Psoas muscle (tissue), 8 donors: Measurements from ENCODE around the gene VASH1. TPM values are rescaled to one million over a fixed set of nuclear protein-coding genes. Genes with fewer than 3 reads are reported as not detected.

ENCODE experiments used
- ATAC-seq, 4 donors: fragments of 200-7000 bp; cut with Tn5 transposase; one replicate each; pipeline ENCODE4 v1.9.1; 2020; ENCODE audit warnings: moderate library complexity in 3 of 4, mild to moderate bottlenecking in 2 of 4
- DNase-seq, 2 donors: peaks; one replicate each; pipeline ENCODE4 v3.0.0-alpha.2; 2020
- H3K27ac ChIP-seq: fragments of 200-600 bp; one replicate; pipeline ENCODE4 v1.8.0; 2022
- H3K27me3 ChIP-seq, 3 donors: fragments of 200-600 bp in 1 of 3; one replicate each; pipeline versions ENCODE4 v1.6.1 to v1.8.0; 2013 to 2022; ENCODE audit warnings: low read length in 2 of 3, mild to moderate bottlenecking in 2 of 3, moderate library complexity in 1 of 3; ENCODE audit not compliant: insufficient read depth in 3 of 3
- H3K36me3 ChIP-seq, 2 donors: fragments of 200-600 bp in 1 of 2; one replicate each; pipeline versions ENCODE4 v1.6.1 to v1.8.0; 2013 to 2022; ENCODE audit warnings: low read depth in 1 of 2, mild to moderate bottlenecking in 1 of 2, moderate library complexity in 1 of 2; ENCODE audit not compliant: insufficient read depth in 1 of 2
- H3K4me1 ChIP-seq: fragments of 200-600 bp; one replicate; pipeline ENCODE4 v1.8.0; 2022
- H3K4me3 ChIP-seq: fragments of 200-600 bp; one replicate; pipeline ENCODE4 v1.8.0; 2022; ENCODE audit warnings: mild to moderate bottlenecking
- H3K9me3 ChIP-seq: fragments of 200-600 bp; one replicate; pipeline ENCODE4 v1.8.0; 2022
- WGBS, 3 donors: extraction: QIAGEN DNeasy Blood & Tissue Kit; methylation state at CpG; one replicate each; pipeline versions ENCODE4 v1.1.6 to v1.1.7; 2013; 5-methylcytosine and 5-hydroxymethylcytosine counted together
- intact Hi-C, 2 donors: fragments of 100-400 bp; cut with DNase I; formaldehyde crosslinking; loops; one replicate each; pipeline versions ENCODE4 v1.11.0 to v1.14.2; 2022
- polyA plus RNA-seq, 3 donors: library from polyadenylated mRNA; stranded (reverse); fragments of 200-250 nt; gene quantifications; one replicate each; pipeline ENCODE4 v1.2.3, GENCODE V29; 2013
- total RNA-seq, 4 donors: library from RNA; stranded (reverse); fragmentation: NEBNext Ultra II Directional in 2 of 4; extraction: Animal tissue kit (Norgen Biotek cat#: 25700) in 2 of 4; gene quantifications; one replicate each; pipeline versions ENCODE4 v1.2.1 to v1.2.4, GENCODE V29; 2021 to 2023
- TF ChIP-seq, protein P1 (sequence below): fragments of 200-600 bp; IDR thresholded peaks from one replicate; pipeline ENCODE4 v1.8.0; 2022; ENCODE audit warnings: antibody characterized with exemption
- donor health status: healthy with polysubstance abuse.
- donor health status: DM: no; HTN: no; CAD: no; lungs with moderate emphysema.
- donor health status: Bipolar disorder and iron deficiency.
- donor health status: healthy.
- donor health status: DM: yes; HTN: yes; CAD: no.
- donor health status: DM: no; HTN: no; CAD: no.
- donor health status: DM: no; HTN: no; CAD: no.
- donor health status: DM: yes; HTN: yes; CAD: no.

VASH1 gene
- total and polyA plus RNA-seq, 7 donors: 1.7 to 8.2 (median 4.0) TPM

DNA sequence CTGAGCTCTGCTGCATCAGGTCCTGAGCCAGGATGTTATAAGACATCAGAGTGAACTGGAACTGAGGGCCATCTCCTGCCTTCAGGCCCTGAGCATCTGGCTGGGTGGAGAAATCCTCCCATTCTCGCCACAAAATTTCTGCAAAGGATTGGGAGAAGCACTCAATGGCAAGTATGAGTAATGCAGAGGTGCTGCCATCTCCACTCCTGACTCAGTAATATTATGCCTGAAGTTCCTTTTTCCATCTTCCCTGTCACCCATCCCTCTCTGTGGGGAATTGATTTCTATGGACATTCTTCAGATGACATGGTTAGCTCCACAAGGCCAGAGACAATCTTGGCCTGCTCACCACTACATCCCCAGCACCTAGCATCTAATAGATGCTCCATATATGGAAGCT lies 46.7 kb downstream of the VASH1 start:
- ATAC-seq: no peak
- Histone ChIP-seq H3K9me3 (no peaks in the 10 kb centered on the region), H3K4me3 (no peak overlapping the region), H3K36me3 (peaks cover 19 to 63% of the 10 kb centered on the region in 2 donors), H3K27me3 (no peaks in the 10 kb centered on the region), H3K4me1 (peaks cover 22% of the 10 kb centered on the region), H3K27ac (no peak overlapping the region)
- DNase-seq: no peak
- TF ChIP-seq, protein P1, sequence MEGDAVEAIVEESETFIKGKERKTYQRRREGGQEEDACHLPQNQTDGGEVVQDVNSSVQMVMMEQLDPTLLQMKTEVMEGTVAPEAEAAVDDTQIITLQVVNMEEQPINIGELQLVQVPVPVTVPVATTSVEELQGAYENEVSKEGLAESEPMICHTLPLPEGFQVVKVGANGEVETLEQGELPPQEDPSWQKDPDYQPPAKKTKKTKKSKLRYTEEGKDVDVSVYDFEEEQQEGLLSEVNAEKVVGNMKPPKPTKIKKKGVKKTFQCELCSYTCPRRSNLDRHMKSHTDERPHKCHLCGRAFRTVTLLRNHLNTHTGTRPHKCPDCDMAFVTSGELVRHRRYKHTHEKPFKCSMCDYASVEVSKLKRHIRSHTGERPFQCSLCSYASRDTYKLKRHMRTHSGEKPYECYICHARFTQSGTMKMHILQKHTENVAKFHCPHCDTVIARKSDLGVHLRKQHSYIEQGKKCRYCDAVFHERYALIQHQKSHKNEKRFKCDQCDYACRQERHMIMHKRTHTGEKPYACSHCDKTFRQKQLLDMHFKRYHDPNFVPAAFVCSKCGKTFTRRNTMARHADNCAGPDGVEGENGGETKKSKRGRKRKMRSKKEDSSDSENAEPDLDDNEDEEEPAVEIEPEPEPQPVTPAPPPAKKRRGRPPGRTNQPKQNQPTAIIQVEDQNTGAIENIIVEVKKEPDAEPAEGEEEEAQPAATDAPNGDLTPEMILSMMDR: no peak
- intact Hi-C loops: no loop called here
- WGBS, 3 donors: 63 to 93% (median 67%) methylated on average over 1 of the region's 1 CpG

DNA sequence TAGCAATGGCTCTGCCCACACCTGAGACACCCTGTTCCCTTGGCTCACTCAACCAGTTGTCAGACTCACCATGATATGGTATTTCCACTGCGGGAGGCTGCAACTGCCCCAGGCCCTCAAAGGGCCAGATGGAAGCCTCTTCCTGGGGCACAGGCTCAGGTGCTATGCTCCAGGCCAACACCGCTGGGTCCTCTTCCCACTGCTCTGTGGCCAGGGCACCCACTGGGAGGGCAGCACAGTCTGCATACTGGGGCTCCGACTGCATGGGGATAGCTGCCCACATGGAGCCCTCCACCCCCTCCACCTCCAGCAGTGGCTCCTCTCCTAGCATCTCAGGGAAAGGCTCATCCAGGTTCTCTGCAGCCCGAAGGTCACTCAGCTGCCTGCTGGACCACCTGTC lies 47.7 kb downstream of the VASH1 start:
- Histone ChIP-seq H3K27me3 (no peaks in the 10 kb centered on the region), H3K4me3 (no peak overlapping the region), H3K27ac (no peak overlapping the region), H3K36me3 (peaks cover 14 to 53% of the 10 kb centered on the region in 2 donors), H3K4me1 (peaks cover 22% of the 10 kb centered on the region), H3K9me3 (no peaks in the 10 kb centered on the region)
- DNase-seq (no peak), ATAC-seq (no peak)
- TF ChIP-seq, protein P1: no peak
- intact Hi-C loops: no loop called here
- 89 to 96% (median 94%) methylated on average over 4 of the region's 4 CpGs for WGBS, 3 donors

DNA sequence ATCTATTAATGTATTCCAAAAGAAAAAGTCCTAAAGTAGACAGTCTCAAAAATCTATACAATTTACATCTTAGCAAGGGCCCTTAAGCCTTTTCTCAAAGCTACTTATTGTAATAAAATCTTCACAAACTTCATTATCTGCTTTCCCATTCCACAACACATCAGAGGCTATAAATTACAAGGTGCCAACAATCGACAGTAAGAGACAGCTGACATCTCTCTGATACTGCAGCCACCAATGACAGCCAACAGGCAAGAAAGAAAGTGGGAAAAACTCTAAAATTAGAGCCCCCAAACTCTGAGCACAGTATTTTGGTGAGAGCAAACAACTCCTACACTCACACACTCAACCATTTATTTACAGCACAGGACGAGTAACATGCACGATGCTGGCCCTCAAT lies 49.3 kb downstream of the VASH1 start:
- WGBS, 3 donors: 11 to 27% (median 19%) methylated on average over 3 of the region's 3 CpGs
- peaks cover 22% of the 10 kb centered on the region for H3K4me1 ChIP-seq
- H3K27ac ChIP-seq: no peak overlapping the region

DNA sequence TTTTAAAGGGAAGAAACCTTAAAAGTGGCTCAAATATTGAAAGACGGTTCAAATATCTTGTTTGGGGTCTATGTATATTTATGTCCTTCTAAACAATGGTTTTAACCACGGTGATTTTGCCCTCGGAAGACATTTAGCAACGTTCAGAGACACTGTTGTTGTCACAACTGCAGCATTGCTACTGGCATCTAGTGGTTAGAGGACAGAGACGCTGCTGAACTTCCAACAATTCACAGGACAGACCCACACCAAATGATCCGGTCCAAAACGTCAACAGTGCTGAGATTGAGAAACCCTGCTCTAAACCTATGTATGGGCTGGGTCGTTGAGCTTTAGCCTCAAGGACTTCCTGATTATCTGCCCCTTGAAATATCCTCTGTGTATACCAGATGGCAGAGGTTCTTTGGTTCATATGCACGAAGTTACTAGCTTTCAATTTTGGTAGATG lies 49.7 kb downstream of the VASH1 start:
- H3K27ac ChIP-seq: no peak overlapping the region
- peaks cover 22% of the 10 kb centered on the region for H3K4me1 ChIP-seq
- peak overlapping the region; percentile 97 for H3K4me3 ChIP-seq
- intact Hi-C loops: no loop called here
- no peaks in the 10 kb centered on the region for H3K27me3 ChIP-seq
- no peak for ATAC-seq
- peaks cover 11 to 34% of the 10 kb centered on the region in 2 donors for H3K36me3 ChIP-seq
- TF ChIP-seq, protein P1: no peak
- no peak for DNase-seq
- H3K9me3 ChIP-seq: no peaks in the 10 kb centered on the region
- 2 to 6% (median 3%) methylated on average over 9 of the region's 9 CpGs for WGBS, 3 donors

More for the DNA sequence above, 49.3 kb downstream of the VASH1 start:
- H3K9me3 ChIP-seq: no peaks in the 10 kb centered on the region
- no peak for DNase-seq
- intact Hi-C loops: no loop called here
- no peaks in the 10 kb centered on the region for H3K27me3 ChIP-seq
- TF ChIP-seq, protein P1: no peak
- no peak for ATAC-seq
- peaks cover 11 to 39% of the 10 kb centered on the region in 2 donors for H3K36me3 ChIP-seq
- H3K4me3 ChIP-seq: peak overlapping the region; percentile 97

DNA sequence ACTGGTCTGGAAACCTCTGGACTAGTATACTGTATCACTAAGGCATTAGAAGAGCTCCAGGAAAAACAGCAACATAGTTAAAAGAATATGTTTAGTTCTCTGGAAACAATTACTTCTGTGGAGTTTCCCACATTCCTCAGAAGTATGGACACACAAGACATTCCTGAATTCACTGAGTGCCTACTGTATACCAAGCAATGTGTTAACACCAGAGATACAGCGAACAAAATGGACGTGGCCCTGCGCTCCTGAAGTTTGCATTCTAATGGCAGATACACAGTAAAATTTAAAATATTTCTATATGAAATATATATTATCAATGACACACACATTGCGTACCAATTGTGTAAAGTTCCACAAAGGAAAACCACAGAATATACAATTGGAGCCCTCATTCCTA lies 50.3 kb downstream of the VASH1 start:
- H3K27me3 ChIP-seq: no peaks in the 10 kb centered on the region
- peak overlapping the region; percentile 92 for H3K27ac ChIP-seq
- intact Hi-C loops: no loop called here
- WGBS, 3 donors: 58 to 72% (median 59%) methylated on average over 4 of the region's 4 CpGs
- no peak for ATAC-seq
- TF ChIP-seq, protein P1: no peak
- no peak for DNase-seq
- peak overlapping the region; percentile 97 for H3K4me3 ChIP-seq
- H3K9me3 ChIP-seq: no peaks in the 10 kb centered on the region
- H3K36me3 ChIP-seq: peaks cover 7 to 28% of the 10 kb centered on the region in 2 donors
- H3K4me1 ChIP-seq: peaks cover 22% of the 10 kb centered on the region
